ENCODE measurements around the gene SSU72. TPM values are rescaled to one million over a fixed set of nuclear protein-coding genes. Genes with fewer than 3 reads are reported as not detected.

The SSU72 gene
- total RNA-seq, 2 experiments from 2014 or later = 95.4 to 101 TPM

DNA sequence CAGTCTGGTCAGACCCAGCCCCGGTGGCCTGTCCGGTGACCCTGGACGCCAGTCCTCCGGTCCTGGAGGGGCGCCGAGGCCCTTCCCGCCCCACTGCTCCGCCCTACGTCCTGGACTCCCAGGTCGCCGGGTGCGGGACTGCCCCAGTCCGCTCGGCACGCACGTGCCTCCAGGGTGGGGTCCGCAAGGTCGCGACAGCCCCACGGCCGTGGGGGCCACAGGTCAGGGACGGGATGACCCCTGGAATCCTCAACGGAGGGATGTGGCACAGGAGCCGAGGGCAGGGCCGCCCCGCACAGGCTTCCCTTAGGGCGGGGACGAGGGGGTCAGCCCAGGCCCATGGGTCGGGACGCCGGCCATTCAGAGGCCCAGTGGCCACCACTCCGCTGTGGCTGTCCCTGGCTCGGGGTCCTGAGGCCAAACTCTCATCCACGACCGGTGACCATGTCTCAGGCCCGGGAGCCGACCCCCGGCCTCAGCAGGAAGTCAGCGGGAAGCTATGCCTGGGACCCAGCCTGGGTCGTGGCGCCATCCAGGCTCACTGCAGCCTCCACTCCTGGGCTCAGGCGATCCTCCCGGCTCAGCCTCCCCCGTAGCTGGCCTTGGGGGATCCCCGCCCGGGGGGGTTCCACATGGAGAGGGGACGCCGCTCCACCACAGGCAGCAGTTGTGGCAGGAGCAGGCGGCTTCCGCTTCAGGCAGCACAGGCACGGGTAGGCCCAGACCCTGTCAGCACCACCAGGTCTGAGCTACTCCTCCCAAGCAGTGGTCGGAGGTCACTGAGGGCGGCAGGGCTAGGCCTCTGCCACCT, 33.6 kb downstream of the SSU72 start:
- peaks cover 20% of the 10 kb centered on the region for H3K4me1 ChIP-seq (ENCODE audit: insufficient read depth, low read length)
- H3K27me3 Mint-ChIP-seq = no peaks in the 10 kb centered on the region
- H3K9me3 Mint-ChIP-seq = no peaks in the 10 kb centered on the region
- DNase-seq (peak in 1 of 14 experiments; percentile 47), ATAC-seq (ENCODE audit: poor library complexity) (no peak)
- no peak overlapping the region for H3K27ac ChIP-seq (ENCODE audit: low read depth in 1 of 2, low read length in 2 of 2)
- H3K9me3 ChIP-seq (ENCODE audit: control insufficient read depth in 1 of 2, insufficient read depth in 1 of 2, low read length in 2 of 2) = peaks cover 0 to 5% of the 10 kb centered on the region in 2 experiments
- intact Hi-C loops (cut with DNase I, micrococcal nuclease) = no loop called here
- H3K27ac Mint-ChIP-seq = no peak overlapping the region
- CTCF ChIA-PET = no interaction called here
- no peak overlapping the region for H3K4me3 ChIP-seq (ENCODE audit: low read length)
- peak overlapping the region; percentile 48 for H3K4me3 Mint-ChIP-seq
- peaks cover 5% of the 10 kb centered on the region for H3K4me1 Mint-ChIP-seq (ENCODE audit: low read depth)
- H3K36me3 ChIP-seq (ENCODE audit: insufficient read depth, low read length) = peaks cover 18% of the 10 kb centered on the region
- POLR2A ChIA-PET = no interaction called here
- TF ChIP-seq, protein P1, sequence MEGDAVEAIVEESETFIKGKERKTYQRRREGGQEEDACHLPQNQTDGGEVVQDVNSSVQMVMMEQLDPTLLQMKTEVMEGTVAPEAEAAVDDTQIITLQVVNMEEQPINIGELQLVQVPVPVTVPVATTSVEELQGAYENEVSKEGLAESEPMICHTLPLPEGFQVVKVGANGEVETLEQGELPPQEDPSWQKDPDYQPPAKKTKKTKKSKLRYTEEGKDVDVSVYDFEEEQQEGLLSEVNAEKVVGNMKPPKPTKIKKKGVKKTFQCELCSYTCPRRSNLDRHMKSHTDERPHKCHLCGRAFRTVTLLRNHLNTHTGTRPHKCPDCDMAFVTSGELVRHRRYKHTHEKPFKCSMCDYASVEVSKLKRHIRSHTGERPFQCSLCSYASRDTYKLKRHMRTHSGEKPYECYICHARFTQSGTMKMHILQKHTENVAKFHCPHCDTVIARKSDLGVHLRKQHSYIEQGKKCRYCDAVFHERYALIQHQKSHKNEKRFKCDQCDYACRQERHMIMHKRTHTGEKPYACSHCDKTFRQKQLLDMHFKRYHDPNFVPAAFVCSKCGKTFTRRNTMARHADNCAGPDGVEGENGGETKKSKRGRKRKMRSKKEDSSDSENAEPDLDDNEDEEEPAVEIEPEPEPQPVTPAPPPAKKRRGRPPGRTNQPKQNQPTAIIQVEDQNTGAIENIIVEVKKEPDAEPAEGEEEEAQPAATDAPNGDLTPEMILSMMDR (IDR thresholded peaks at IDR 0.05) = no peak
- H3K27me3 ChIP-seq (ENCODE audit: control insufficient read depth in 1 of 2, insufficient read depth in 2 of 2, low read length in 2 of 2) = no peaks in the 10 kb centered on the region
- H3K36me3 Mint-ChIP-seq (ENCODE audit: low read depth) = peaks cover 7% of the 10 kb centered on the region

DNA sequence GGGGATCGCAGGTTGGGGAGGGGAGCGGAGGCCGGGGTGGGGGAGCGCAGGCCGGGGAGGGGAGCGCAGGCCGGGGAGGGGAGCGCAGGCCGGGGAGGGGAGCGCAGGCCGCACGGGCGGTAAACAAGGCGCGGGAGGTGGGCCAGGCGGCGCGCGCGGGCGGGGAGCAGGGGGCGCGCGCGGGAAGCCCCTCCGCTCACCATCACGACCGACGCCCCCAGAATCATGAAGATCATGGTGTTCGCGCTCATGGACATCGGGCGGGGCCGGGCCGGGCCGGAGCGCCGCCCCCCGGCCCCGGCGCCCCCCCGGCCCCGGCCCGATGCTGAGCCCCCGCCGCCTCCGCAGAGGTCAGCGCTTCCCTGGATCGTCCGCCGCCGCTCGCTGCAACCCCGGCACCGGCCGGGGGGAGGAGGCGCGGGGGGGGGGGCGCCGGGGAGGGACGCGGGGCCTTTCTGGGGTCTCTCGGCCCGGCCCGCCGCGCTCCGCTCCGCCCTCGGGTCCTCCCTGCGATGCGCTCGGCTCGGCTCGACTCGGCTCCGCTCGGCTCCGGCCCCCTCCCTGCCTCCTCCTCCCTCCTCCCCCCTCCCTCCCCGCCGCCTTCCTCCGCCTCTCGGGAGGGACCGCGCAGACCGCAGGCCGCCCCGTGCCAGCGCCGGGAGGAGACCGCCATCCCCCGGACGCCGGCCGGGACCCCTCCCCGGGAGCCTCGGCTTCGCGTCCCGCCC, 34.4 kb downstream of the SSU72 start, which contains the start of gene TMEM240:
TSS of gene TMEM240 (minus strand) at position 535 of the 728 bp plus-strand sequence. CDS start at position 257, 278 bp downstream.
- no peaks in the 10 kb centered on the region for H3K9me3 Mint-ChIP-seq
- peaks cover 5% of the 10 kb centered on the region for H3K4me1 Mint-ChIP-seq (ENCODE audit: low read depth)
- ChIA-PET POLR2A (no interaction called here), CTCF (no interaction called here)
- peak; percentile 33 to 75 (median 60) for DNase-seq
- Histone ChIP-seq H3K27ac (ENCODE audit: low read depth in 1 of 2, low read length in 2 of 2) (no peak within 1 kb of the TSS), H3K36me3 (ENCODE audit: insufficient read depth, low read length) (peaks cover 18% of the 10 kb centered on the region), H3K4me1 (ENCODE audit: insufficient read depth, low read length) (peaks cover 20% of the 10 kb centered on the region), H3K27me3 (ENCODE audit: control insufficient read depth in 1 of 2, insufficient read depth in 2 of 2, low read length in 2 of 2) (no peaks in the 10 kb centered on the region), H3K9me3 (ENCODE audit: control insufficient read depth in 1 of 2, insufficient read depth in 1 of 2, low read length in 2 of 2) (peaks cover 0 to 5% of the 10 kb centered on the region in 2 experiments), H3K4me3 (ENCODE audit: low read length) (peak within 1 kb of the TSS; percentile 25)
- H3K4me3 Mint-ChIP-seq = peak within 1 kb of the TSS; percentile 80
- H3K36me3 Mint-ChIP-seq (ENCODE audit: low read depth) = peaks cover 7% of the 10 kb centered on the region
- no peaks in the 10 kb centered on the region for H3K27me3 Mint-ChIP-seq
- TF ChIP-seq, protein P1 (IDR thresholded peaks at IDR 0.05) = no peak
- peak; percentile 90 for ATAC-seq (ENCODE audit: poor library complexity)
- no peak within 1 kb of the TSS for H3K27ac Mint-ChIP-seq
- intact Hi-C loops (cut with DNase I, micrococcal nuclease) = no loop called here

DNA sequence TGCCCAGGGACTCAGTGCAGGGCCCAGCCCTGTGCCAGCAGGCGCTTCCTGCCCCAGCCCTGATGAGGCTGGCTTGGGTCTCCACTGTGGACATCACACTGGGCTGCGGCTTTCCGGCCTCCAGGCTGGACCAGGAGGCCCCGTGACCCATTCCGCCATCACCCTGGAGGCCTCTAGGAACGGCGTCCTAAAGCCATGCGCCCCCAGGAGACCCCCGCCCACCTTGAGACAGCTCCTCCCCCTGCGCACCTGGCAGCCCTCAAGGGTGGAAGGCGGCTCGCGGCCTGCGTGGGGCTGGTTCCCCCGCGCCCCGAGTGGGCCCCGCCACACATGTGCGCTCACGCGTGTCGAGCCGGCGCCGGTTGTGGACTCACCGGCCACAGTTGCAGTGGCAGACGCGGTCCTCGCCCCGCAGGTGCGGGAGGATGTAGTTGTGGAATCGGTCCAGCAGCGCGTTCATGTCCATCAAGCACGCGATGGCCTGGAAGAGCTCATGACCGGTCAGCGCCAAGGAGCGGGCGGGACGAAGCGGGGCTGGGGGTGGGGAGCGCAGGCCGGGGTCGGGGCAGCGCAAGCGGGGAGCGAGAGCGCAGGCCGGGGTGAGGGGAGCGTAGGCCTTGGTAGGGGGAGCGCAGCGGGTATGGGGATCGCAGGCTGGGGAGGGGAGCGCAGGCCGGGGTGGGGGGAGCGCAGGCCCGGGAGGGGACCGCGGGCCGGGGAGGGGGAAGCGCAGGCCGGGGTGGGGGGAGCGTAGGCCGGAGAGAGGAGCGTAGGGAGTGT, 35.2 kb downstream of the SSU72 start:
- Histone ChIP-seq H3K36me3 (ENCODE audit: insufficient read depth, low read length) (peaks cover 18% of the 10 kb centered on the region), H3K4me1 (ENCODE audit: insufficient read depth, low read length) (peaks cover 20% of the 10 kb centered on the region), H3K4me3 (ENCODE audit: low read length) (peak overlapping the region; percentile 25), H3K27me3 (ENCODE audit: control insufficient read depth in 1 of 2, insufficient read depth in 2 of 2, low read length in 2 of 2) (no peaks in the 10 kb centered on the region), H3K27ac (ENCODE audit: low read depth in 1 of 2, low read length in 2 of 2) (no peak overlapping the region), H3K9me3 (ENCODE audit: control insufficient read depth in 1 of 2, insufficient read depth in 1 of 2, low read length in 2 of 2) (peaks cover 0 to 5% of the 10 kb centered on the region in 2 experiments)
- peak overlapping the region; percentile 80 for H3K4me3 Mint-ChIP-seq
- peaks cover 7% of the 10 kb centered on the region for H3K36me3 Mint-ChIP-seq (ENCODE audit: low read depth)
- H3K4me1 Mint-ChIP-seq (ENCODE audit: low read depth) = peaks cover 5% of the 10 kb centered on the region
- ATAC-seq (ENCODE audit: poor library complexity) = no peak
- ChIA-PET CTCF (no interaction called here), POLR2A (no interaction called here)
- no peak overlapping the region for H3K27ac Mint-ChIP-seq
- no peaks in the 10 kb centered on the region for H3K27me3 Mint-ChIP-seq
- DNase-seq = peak in 1 of 14 experiments; percentile 36
- intact Hi-C loops (cut with DNase I, micrococcal nuclease) = no loop called here
- TF ChIP-seq, protein P1 (IDR thresholded peaks at IDR 0.05) = no peak
- H3K9me3 Mint-ChIP-seq = no peaks in the 10 kb centered on the region

All from CD4-positive, alpha-beta T cell (primary cell).